HepG2 (cell line): ENCODE data around the gene UGT1A7. TPM values are rescaled to one million over a fixed set of nuclear protein-coding genes. Genes with fewer than 3 reads are reported as not detected.

Experiments used
- ARNT ChIP-seq: fragments of 450-650 bp; IDR thresholded peaks from 2 replicates; pipeline ENCODE4 v1.6.1; 2017
- DMTF1 ChIP-seq: sonication (generic); formaldehyde crosslinking; IDR thresholded peaks from 2 replicates; pipeline ENCODE4 v1.4.0; 2020; ENCODE audit warnings: mild to moderate bottlenecking, missing genetic modification reagents
- GMEB2 ChIP-seq: IDR thresholded peaks from 2 replicates; pipeline ENCODE4 v1.6.1; 2016; ENCODE audit warnings: missing biosample characterization, missing genetic modification reagents, low read depth
- HMGXB4 ChIP-seq, 2 experiments: sonication (generic) in 1 of 2; formaldehyde crosslinking in 1 of 2; IDR thresholded peaks; 2 replicates each; pipeline versions ENCODE4 v1.4.0 to v1.6.1; 2018 to 2020; ENCODE audit warnings: missing genetic modification reagents in 2 of 2, borderline replicate concordance in 1 of 2, low read depth in 1 of 2, mild to moderate bottlenecking in 1 of 2, missing biosample characterization in 1 of 2
- ISL2 ChIP-seq: sonication (generic); formaldehyde crosslinking; IDR thresholded peaks from 2 replicates; pipeline ENCODE4 v1.5.0; 2020; ENCODE audit warnings: missing genetic modification reagents
- LBX2 ChIP-seq: sonication (generic); formaldehyde crosslinking; IDR thresholded peaks from 2 replicates; pipeline ENCODE4 v1.5.0; 2020; ENCODE audit warnings: missing genetic modification reagents, mild to moderate bottlenecking, borderline replicate concordance
- MXI1 ChIP-seq: IDR thresholded peaks from 3 replicates; pipeline ENCODE4 v1.6.1; 2012; ENCODE audit warnings: low read depth, low read length, inconsistent platforms, borderline replicate concordance
- PATZ1 ChIP-seq: sonication (generic); formaldehyde crosslinking; IDR thresholded peaks from 2 replicates; pipeline ENCODE4 v1.4.0; 2020; ENCODE audit warnings: missing genetic modification reagents
- RCOR2 ChIP-seq: IDR thresholded peaks from 2 replicates; pipeline ENCODE4 v1.6.1; 2016; ENCODE audit warnings: missing biosample characterization, missing genetic modification reagents
- TBL1XR1 ChIP-seq: fragments of 150-350 bp; IDR thresholded peaks from 2 replicates; pipeline ENCODE4 v1.6.1; 2014; ENCODE audit warnings: borderline replicate concordance, low read length; ENCODE audit not compliant: partially characterized antibody
- TFDP2 ChIP-seq: sonication (generic); formaldehyde crosslinking; IDR thresholded peaks from 2 replicates; pipeline ENCODE4 v1.4.0; 2020; ENCODE audit warnings: missing genetic modification reagents
- ZBTB46 ChIP-seq: sonication (generic); formaldehyde crosslinking; IDR thresholded peaks from 2 replicates; pipeline ENCODE4 v1.4.0; 2020; ENCODE audit warnings: mild to moderate bottlenecking, missing genetic modification reagents, borderline replicate concordance
- ZFP36L1 ChIP-seq: sonication (generic); formaldehyde crosslinking; IDR thresholded peaks from 2 replicates; pipeline ENCODE4 v1.8.0; 2022; ENCODE audit warnings: mild to moderate bottlenecking, missing genetic modification reagents, moderate library complexity
- ZFP62 ChIP-seq: sonication (generic); formaldehyde crosslinking; IDR thresholded peaks from 2 replicates; pipeline ENCODE4 v1.4.0; 2020; ENCODE audit warnings: missing genetic modification reagents
- ZNF256 ChIP-seq: sonication (generic); formaldehyde crosslinking; conservative IDR thresholded peaks from 2 replicates; pipeline ENCODE4 v1.4.0; 2020; ENCODE audit warnings: missing genetic modification reagents
- ZNF782 ChIP-seq: sonication (generic); formaldehyde crosslinking; IDR thresholded peaks from 2 replicates; pipeline ENCODE4 v1.4.0; 2020; ENCODE audit warnings: missing genetic modification reagents, mild to moderate bottlenecking, borderline replicate concordance
- polyA plus RNA-seq, 8 experiments: library from polyadenylated mRNA; depleted of rRNA in 3 of 8; stranded (reverse) in 7 of 8; unstranded in 1 of 8; fragments of >200 nt; fragmentation: Illumina TruSeq in 4 of 8; extraction: Trizol in 4 of 8; gene quantifications; 2 replicates each; pipeline versions ENCODE4 v1.2.1 to v1.2.3, GENCODE V29; 2011 to 2016; ENCODE audit warnings: low read depth in 4 of 8, missing spikeins in 1 of 8, mixed read lengths in 1 of 8; ENCODE audit not compliant: insufficient read depth in 1 of 8
- total RNA-seq, 5 experiments: library from RNA; depleted of rRNA; stranded (reverse); fragments of >200 nt; fragmentation: Illumina TruSeq; extraction: Trizol; gene quantifications; 2 replicates each; pipeline ENCODE4 v1.2.3, GENCODE V29; 2016; ENCODE audit warnings: low read depth in 1 of 5

UGT1A7 gene
- total and polyA plus RNA-seq, 2 of the 13 experiments (the other 11 are each of a cell fraction or from before 2014, with no cell fraction given) = not detected

GRCh38 chr2:233745073-233745755 is 63.5 kb downstream of the UGT1A7 start (continued):
- TF ChIP-seq DMTF1 (no peak), PATZ1 (CRISPR knock-in tag) (peak; percentile 71; the same call in 1 of the 2 replicates), GMEB2 (CRISPR knock-in tag) (no peak), ZNF256 (CRISPR knock-in tag) (no peak), LBX2 (CRISPR knock-in tag) (no peak), ARNT (0 out of 2 replicates have a peak, but pooled peaks have one; percentile 2), ZFP62 (no peak), MXI1 (no peak; the same call in 2 of the 3 replicates), ZBTB46 (no peak), RCOR2 (peak; percentile 96), ISL2 (CRISPR knock-in tag) (peak; percentile 94), TFDP2 (peak; percentile 52), HMGXB4 (CRISPR knock-in tag; IDR thresholded peaks at IDR 0.05; ENCODE audit: borderline replicate concordance in 1 of 2, low read depth in 1 of 2) (peak in 1 of 2 experiments; percentile 71; a peak in 1 of 4 replicates), ZFP36L1 (peak; percentile 96; the same call in 1 of the 2 replicates), TBL1XR1 (peak; percentile 100), ZNF782 (no peak)
